Measurements from ENCODE around the gene WNT7B.

The WNT7B gene

DNA sequence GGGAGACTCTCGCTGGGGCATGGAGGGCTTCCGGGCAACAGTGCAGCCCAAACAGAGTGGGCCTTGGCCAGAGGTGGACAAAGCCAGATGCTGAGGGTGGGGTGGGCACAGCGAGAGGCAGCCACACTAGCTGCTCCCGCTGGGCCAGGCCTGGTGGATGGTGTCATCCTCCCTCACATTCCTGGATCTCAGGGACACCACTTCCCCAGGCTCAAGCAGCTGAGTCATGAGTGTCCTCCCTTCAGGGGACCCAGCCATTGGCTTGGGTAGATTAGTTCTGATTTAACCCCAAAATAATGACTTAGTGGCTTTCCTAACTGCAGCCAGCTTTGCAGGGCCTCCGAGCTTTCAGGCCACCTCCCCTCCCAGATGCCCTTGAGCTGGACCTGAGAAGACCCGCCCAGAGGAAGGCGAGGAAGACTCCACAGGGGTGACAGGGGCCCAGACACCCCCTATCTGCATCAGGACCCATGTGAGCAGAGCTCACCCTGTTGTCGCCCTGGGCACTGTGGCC is 25.9 kb upstream of the WNT7B start:
- H3K36me3 Mint-ChIP-seq (ENCODE audit: low read depth): no peaks in the 10 kb centered on the region
- peaks cover 28% of the 10 kb centered on the region for H3K4me1 Mint-ChIP-seq (ENCODE audit: low read depth)
- no peaks in the 10 kb centered on the region for H3K9me3 Mint-ChIP-seq
- no peaks in the 10 kb centered on the region for H3K27me3 Mint-ChIP-seq
- no peak overlapping the region for H3K27ac Mint-ChIP-seq
- no peak overlapping the region for H3K4me3 Mint-ChIP-seq

DNA sequence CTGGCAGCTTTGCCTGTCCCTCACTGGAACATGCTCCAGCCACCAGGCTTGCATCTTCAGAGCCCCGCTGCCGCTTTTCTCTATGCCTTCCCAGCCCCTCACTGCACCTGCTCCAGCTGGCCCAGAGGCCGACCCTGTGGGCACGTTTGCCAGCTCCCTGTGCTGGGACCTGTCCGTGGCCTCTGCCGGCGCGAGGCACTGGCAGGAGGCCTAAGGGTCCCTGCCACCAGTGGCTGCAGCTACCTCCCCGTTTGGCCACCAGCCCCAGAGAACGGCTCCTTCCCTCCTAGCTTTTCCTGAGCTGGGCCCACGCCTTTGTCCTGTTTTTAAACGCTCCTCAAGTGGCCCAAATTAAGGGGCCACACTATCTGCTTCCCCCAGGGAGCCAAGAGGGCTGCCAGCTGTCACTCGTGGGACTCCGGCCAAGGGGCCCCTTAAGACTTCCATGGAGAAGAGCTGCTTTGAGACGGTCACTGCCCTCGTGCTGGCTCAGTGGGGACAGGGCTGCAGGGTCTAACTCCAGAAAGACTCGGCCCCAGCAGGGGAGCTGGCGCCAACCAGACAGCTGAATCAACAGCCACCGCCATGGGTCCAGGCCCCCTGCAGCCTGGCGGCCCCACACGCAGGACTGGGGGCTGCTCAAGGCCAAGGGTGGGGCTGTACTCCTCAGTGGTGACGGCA is 24.6 kb upstream of the WNT7B start:
- H3K36me3 Mint-ChIP-seq (ENCODE audit: low read depth): no peaks in the 10 kb centered on the region
- peaks cover 32% of the 10 kb centered on the region for H3K4me1 Mint-ChIP-seq (ENCODE audit: low read depth)
- H3K27me3 Mint-ChIP-seq: no peaks in the 10 kb centered on the region
- H3K4me3 Mint-ChIP-seq: no peak overlapping the region
- no peak overlapping the region for H3K27ac Mint-ChIP-seq
- no peaks in the 10 kb centered on the region for H3K9me3 Mint-ChIP-seq

DNA sequence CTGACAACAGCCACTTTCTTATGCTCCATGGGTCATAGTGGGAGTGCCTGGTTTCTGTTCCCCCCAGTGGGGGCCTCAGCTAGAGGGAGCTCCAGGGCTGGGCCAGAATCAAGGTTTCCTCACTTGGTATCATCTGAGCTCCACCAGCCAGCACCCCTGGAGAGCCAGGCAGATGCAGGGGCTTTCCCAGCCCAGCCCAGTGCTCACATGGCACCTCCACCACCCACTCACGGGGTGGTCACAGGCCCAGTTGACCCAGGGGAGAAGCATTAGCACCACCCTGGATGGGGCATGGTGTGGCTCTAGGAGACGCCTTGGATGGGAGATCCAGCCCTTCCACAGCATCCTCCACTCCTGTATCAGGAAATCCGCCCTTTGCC is 24.1 kb upstream of the WNT7B start:
- H3K4me3 Mint-ChIP-seq: no peak overlapping the region
- peaks cover 27% of the 10 kb centered on the region for H3K4me1 Mint-ChIP-seq (ENCODE audit: low read depth)
- no peaks in the 10 kb centered on the region for H3K9me3 Mint-ChIP-seq
- no peaks in the 10 kb centered on the region for H3K27me3 Mint-ChIP-seq
- no peaks in the 10 kb centered on the region for H3K36me3 Mint-ChIP-seq (ENCODE audit: low read depth)
- H3K27ac Mint-ChIP-seq: no peak overlapping the region

DNA sequence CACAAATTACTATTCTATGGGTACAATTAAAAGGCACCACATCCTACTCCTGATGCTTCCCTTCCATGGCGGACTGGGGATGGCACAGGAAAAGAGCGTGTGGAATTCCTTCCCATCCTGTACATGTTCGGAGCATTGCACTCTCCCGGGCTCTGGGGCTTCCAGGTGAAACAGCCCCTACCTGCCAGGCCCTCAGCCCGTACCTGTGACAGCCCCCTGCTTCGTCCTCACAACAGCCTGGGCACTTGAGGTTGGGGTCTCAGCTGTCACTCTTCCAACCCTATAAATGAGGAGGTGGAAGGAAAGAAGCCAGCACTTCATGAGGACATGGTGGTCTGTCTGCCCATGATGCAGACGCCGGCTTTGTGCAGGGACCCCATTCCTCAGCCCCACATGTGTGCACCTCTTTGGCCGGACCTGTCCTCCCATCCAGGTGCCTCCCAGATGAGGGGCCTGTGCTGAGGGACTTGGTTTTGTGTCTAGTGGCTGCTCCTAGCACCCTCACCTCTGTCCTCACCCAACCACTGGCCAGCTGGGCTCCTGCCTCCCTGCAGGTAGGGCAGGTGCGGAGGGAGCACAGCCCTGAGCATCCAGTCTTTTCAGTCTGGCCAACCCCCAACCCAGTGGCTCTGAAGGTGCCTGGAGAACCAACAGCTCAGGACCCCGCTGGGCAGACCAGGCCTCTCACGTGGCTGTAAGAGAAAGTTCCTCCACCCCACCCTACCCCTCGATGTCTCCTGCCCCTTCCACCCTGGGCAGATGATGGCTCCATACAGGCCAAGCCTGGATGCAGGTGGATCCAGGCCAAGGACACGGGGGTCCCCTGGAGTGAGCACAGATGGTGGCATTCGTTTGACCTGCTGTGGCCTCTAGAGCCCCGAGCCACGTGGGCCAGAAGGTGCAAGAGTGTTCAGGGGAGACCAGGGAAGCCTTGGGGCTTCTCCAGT is 23.4 kb upstream of the WNT7B start:
- no peaks in the 10 kb centered on the region for H3K36me3 Mint-ChIP-seq (ENCODE audit: low read depth)
- H3K9me3 Mint-ChIP-seq: no peaks in the 10 kb centered on the region
- H3K27ac Mint-ChIP-seq: no peak overlapping the region
- H3K4me1 Mint-ChIP-seq (ENCODE audit: low read depth): peaks cover 20% of the 10 kb centered on the region
- H3K4me3 Mint-ChIP-seq: no peak overlapping the region
- H3K27me3 Mint-ChIP-seq: no peaks in the 10 kb centered on the region

DNA sequence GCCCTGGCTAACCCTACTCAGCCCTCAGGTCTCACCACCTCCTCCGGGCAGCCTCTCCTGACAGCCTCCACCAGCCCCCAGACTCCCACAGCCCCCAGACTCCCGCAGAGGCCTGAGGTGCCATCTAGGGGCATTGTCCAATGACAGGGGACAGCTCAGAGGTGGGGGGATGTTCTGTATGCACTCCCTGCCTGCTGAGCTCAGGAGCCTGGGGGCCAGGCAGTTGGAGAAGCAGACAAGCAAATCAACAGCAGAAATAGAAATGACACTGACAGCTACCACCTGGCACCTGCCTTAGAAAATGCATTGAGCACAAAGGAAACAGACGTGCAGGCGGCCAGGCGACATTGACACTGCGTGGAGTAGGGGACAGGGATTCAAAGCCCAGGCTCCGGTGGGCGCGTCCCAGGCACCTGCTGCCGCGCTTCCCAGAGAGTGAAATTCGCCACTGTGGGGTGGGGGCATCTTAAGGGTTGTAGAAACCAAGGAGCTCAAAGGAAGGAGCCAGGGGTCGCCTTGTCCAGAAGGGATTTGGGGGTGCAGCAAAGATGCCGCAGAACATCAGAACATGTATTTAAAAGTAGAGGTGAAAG is 22.5 kb upstream of the WNT7B start:
- Mint-ChIP-seq H3K9me3 (no peaks in the 10 kb centered on the region), H3K4me1 (ENCODE audit: low read depth) (peaks cover 13% of the 10 kb centered on the region), H3K27me3 (no peaks in the 10 kb centered on the region), H3K27ac (no peak overlapping the region), H3K36me3 (ENCODE audit: low read depth) (no peaks in the 10 kb centered on the region), H3K4me3 (no peak overlapping the region)

DNA sequence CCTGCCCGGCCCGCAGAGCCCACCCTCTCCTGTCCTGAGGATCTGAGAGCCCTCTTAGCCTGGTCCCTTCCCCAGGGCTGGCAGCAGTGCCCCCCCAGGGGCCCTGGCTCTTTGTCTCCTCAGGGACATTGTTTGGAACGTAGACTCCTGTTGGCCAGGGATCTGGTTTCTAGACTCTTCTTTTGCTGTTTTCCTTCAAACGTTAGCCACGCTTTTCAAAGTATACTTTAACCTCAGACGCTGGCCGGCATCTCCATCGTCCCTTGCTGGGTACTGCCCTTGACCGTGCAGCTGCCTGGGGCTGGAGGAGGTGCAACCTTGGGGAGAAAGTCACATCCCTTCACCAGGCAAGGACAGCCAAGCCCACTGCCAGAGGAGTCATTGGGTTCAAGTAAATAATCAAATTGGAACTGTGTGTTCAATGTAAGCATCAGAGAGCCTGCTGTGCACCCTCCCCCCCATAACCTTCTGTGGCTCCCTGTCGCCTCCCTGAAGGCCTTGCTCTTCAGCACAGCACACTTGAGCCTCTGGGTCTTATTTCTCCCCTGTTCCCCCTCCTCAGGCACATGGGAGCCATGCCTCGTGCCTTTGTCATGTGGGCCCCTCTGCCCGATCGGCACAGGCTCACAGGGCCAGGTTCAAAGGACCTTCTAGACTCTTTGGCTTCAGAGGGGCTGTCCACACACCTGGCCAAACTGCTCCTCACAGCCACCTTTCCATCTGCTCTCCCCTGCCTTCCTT is 21.8 kb upstream of the WNT7B start:
- H3K27ac Mint-ChIP-seq: no peak overlapping the region

DNA sequence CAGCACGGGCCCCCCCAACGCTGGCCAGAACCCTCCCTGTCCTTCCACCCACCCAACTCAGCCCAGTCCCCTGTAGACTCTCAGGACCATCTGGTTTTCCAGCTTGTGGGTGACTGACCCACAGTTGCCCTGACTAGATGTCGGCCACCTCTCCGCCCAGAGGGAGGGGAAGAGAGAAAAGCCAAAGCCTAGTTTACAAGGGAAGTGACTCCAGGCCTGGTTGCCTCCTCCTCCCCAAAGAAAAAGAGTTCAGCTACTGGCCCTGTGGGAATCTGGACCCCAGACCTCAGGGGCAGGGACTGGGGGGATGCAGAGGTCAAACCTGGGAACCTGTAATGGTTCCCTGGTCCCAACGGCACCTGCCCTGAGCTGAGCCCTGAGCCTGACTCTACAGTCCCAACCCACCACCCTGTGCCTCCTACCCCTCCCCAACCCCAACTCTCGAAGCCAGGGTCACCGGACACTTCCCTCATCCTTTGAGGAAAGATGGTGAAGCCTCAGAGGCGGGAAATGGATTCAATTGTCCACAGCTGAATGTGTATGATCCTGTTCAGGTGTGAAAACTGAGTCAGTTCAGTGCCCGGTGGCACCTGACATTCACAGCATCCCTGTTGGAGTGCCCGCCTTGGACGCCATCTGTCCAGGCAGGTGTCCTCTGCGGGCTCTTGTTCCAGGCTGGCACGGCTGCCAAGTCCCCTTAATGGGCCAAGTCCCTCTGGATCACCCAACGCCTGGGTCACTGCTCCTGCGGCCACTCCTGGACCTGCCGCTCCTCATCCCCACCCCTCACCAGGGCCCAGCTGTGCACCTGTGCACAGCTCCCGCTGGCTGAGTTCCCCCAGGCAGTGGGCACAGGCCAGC is 21.0 kb upstream of the WNT7B start:
- peaks cover 3% of the 10 kb centered on the region for H3K27me3 Mint-ChIP-seq
- H3K36me3 Mint-ChIP-seq (ENCODE audit: low read depth): no peaks in the 10 kb centered on the region
- H3K4me3 Mint-ChIP-seq: no peak overlapping the region
- H3K4me1 Mint-ChIP-seq (ENCODE audit: low read depth): peaks cover 4% of the 10 kb centered on the region
- no peaks in the 10 kb centered on the region for H3K9me3 Mint-ChIP-seq
- H3K27ac Mint-ChIP-seq: no peak overlapping the region

More for the DNA sequence above, 21.8 kb upstream of the WNT7B start:
- H3K4me1 Mint-ChIP-seq (ENCODE audit: low read depth): peaks cover 6% of the 10 kb centered on the region
- no peaks in the 10 kb centered on the region for H3K9me3 Mint-ChIP-seq
- peaks cover 3% of the 10 kb centered on the region for H3K27me3 Mint-ChIP-seq
- no peak overlapping the region for H3K4me3 Mint-ChIP-seq
- H3K36me3 Mint-ChIP-seq (ENCODE audit: low read depth): no peaks in the 10 kb centered on the region

DNA sequence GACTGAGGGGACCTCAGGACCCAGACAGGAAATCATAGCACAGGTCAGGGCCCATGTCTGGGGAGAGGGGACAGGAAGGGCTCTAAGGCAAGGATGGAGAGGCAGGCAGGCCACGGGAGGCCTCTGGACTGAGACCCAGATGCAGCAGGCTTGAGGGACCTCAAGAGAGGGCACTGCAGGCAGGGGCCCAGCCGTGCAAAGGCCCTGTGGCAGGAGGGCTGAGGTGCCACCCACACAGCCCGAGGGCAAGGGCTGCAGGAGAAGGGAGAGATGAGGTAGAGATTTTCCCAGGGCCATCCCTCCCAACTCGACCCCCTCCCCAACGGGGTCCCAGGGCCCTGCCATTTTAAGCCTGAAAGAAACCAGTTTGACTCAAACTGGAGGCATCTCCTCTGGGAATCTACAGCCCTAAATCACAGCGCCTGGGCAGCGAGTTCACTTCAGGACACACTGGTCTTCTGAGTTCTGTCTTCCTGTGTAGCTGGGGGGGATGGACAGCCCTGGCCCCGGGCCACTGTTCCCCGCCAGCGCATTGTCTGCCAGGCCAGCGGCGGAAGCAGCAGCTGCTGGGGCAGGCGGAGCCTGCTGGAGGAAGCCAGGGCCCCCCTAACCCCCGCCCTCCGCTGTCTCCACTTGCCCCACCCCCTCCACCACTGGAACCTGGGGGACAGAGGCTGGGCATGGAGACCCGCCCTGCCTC is 20.3 kb upstream of the WNT7B start:
- no peaks in the 10 kb centered on the region for H3K36me3 Mint-ChIP-seq (ENCODE audit: low read depth)
- H3K4me1 Mint-ChIP-seq (ENCODE audit: low read depth): peaks cover 4% of the 10 kb centered on the region
- H3K4me3 Mint-ChIP-seq: no peak overlapping the region
- H3K27me3 Mint-ChIP-seq: peaks cover 3% of the 10 kb centered on the region
- H3K27ac Mint-ChIP-seq: no peak overlapping the region
- H3K9me3 Mint-ChIP-seq: no peaks in the 10 kb centered on the region

DNA sequence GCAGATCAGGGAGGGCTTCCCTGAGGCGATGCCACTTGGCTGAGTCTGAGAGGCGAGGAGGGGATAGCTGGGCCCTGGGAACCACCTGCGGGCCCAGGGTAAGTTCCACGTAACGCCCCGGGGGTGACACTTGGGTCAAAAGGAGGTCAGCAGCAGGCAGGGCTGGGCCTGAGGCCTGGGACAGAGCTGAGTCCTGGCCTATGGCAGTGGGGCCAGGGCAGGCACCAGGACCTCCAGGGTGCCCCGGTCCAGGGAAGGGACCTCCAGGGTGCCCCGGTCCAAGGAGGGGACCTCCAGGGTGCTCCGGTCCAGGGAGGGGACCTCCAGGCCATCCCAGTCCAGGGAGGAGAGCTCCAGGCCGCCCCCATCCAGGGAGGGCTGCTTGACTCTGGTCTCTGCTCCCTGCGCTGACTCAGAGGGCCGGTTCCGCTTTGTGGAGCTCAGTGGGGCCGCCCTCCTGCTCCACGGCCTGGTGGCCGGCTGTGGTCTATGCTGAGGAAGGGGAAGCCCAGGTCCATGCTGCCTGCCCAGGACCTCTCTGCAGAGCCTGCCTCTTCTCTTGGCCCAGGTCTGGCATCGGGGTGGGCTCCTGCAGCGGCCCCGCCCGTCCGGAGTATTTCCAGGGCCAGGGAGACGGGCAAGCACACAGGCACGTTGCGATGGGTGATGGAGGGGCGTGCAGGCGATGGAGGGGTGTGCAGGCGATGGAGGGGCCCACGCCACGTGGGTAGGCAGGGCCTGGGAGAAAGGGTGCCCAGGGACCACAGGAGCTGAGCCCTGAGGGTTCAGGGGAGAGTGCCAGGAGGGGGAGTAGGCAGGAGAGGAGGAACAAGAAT is 19.5 kb upstream of the WNT7B start:
- H3K36me3 Mint-ChIP-seq (ENCODE audit: low read depth): no peaks in the 10 kb centered on the region
- H3K9me3 Mint-ChIP-seq: no peaks in the 10 kb centered on the region
- H3K27ac Mint-ChIP-seq: no peak overlapping the region
- H3K27me3 Mint-ChIP-seq: peaks cover 3% of the 10 kb centered on the region
- H3K4me1 Mint-ChIP-seq (ENCODE audit: low read depth): peaks cover 4% of the 10 kb centered on the region
- no peak overlapping the region for H3K4me3 Mint-ChIP-seq

DNA sequence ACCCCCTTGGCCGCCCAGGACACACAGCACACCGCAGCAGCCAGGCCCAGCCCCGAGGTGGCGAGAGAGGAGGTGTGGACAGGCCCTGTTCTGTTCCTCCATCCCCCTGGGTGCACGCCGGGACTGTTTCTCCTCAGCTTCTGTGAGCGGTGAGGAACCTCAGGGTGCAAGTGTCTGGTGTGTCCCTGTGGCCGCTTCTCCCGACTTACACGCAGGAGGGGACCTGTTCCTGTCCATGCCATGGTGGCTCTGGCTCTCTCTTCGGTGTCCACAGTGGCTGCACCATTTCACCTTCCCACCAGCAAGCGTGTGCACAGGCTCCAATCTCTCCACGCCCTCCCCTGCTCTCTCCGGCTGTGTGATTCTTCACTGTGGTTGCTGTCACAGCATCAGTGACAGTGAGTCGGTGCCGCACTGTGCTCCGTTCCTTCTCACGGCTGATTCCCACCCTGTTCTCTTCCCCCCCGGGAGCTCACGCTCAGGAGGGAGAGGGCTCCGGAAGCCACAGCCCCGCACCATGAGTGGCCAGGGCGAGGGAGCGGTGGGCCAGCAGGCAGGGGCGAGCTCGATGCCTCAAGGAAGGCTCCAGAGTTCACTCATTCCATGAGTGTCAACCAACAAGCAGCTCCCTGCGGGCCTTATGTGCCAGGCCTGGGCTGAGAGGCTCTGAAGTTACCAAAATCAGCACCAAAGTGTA is 18.6 kb upstream of the WNT7B start:
- Mint-ChIP-seq H3K4me1 (ENCODE audit: low read depth) (peaks cover 4% of the 10 kb centered on the region), H3K27me3 (peaks cover 3% of the 10 kb centered on the region), H3K9me3 (no peaks in the 10 kb centered on the region), H3K4me3 (no peak overlapping the region), H3K36me3 (ENCODE audit: low read depth) (no peaks in the 10 kb centered on the region), H3K27ac (no peak overlapping the region)

DNA sequence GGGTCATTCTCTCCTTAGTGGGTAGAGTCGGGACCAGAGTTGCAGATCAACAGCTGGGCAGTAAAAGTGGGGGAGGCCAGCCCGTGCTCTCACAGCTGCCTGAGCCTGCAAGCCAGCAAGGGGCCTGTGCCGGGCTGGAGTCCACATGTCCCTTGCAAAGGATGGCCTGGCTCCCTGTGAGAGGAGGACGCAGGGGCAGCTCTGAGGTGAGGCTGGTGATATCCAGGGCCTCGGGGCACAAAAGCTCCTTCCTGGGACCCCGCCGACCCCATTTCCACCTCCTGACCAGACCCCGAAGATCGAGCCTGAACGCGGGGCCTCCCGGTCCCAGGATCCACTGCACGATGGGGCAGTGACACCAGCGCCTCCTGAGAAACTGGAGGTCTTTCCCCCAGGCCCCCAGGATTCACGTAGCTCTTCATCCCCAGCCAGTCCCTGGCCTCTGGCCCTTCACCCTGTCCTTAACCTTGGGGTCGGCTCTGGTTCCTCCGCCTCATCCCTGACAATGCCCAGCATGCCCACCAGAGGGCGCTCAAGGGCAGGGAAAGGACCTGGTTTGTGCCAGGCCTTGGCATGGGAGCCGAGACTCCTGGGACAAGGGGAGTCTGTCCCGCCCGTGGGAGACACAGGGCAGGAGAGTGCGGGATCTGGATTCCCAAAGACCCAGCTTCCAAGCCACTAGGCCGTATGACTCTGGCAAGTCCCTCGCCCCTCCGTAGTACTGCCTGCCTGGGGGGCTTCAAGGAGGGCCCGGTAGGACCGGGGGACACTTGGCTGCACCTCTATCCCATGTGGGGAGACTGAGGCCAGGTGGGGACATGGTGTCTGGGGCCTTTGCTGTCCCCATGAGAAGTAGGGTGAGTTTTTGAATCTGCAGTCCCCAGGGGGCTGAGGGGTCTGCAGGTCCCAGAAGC is 17.8 kb upstream of the WNT7B start:
- Mint-ChIP-seq H3K27ac (no peak overlapping the region), H3K9me3 (no peaks in the 10 kb centered on the region), H3K27me3 (peaks cover 3% of the 10 kb centered on the region), H3K36me3 (ENCODE audit: low read depth) (no peaks in the 10 kb centered on the region), H3K4me3 (no peak overlapping the region), H3K4me1 (ENCODE audit: low read depth) (peaks cover 4% of the 10 kb centered on the region)

DNA sequence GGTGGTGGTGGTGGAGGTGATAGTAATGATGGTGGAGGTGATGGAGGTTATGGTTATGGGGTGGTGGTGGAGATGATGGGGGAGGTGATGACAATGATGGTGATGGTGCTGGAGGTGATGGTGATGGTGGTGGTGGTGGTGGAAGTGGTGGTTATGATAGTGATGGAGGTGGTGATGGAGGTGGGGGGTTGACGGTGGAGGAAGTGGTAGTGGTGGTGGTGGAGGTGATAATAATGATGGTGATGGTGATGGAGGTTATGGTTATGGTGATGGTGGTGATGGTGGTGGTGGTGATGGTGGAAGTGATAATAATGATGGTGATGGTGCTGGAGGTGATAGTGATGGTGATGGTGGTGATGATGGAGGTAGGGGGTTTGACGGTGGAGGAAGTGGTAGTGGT is 16.9 kb upstream of the WNT7B start:
- no peaks in the 10 kb centered on the region for H3K36me3 Mint-ChIP-seq (ENCODE audit: low read depth)
- no peak overlapping the region for H3K27ac Mint-ChIP-seq
- peaks cover 3% of the 10 kb centered on the region for H3K27me3 Mint-ChIP-seq
- no peak overlapping the region for H3K4me3 Mint-ChIP-seq
- peaks cover 4% of the 10 kb centered on the region for H3K4me1 Mint-ChIP-seq (ENCODE audit: low read depth)
- no peaks in the 10 kb centered on the region for H3K9me3 Mint-ChIP-seq
